Ishikawa (cell line): ENCODE measurements around the gene WDR6.

Experiments used
- CEBPB ChIP-seq: IDR thresholded peaks from 2 replicates; pipeline ENCODE4 v1.6.1; 2012
- CREB1 ChIP-seq: IDR thresholded peaks from 2 replicates; pipeline ENCODE4 v1.6.1; 2012; ENCODE audit warnings: low read depth
- EGR1 ChIP-seq: IDR thresholded peaks from 2 replicates; pipeline ENCODE4 v1.6.1; 2012
- EP300 ChIP-seq: IDR thresholded peaks from 2 replicates; pipeline ENCODE4 v1.6.1; 2012; ENCODE audit warnings: borderline replicate concordance
- FOXM1 ChIP-seq: IDR thresholded peaks from 2 replicates; pipeline ENCODE4 v1.6.1; 2012; ENCODE audit warnings: low read depth, borderline replicate concordance
- MAX ChIP-seq: IDR thresholded peaks from 2 replicates; pipeline ENCODE4 v1.6.1; 2012
- NFIC ChIP-seq: IDR thresholded peaks from 2 replicates; pipeline ENCODE4 v1.6.1; 2012
- RAD21 ChIP-seq: IDR thresholded peaks from 2 replicates; pipeline ENCODE4 v1.6.1; 2012; ENCODE audit warnings: low read depth
- REST ChIP-seq: IDR thresholded peaks from 2 replicates; pipeline ENCODE4 v1.6.1; 2012; ENCODE audit warnings: low read depth, mild to moderate bottlenecking
- TAF1 ChIP-seq: IDR thresholded peaks from 2 replicates; pipeline ENCODE4 v1.6.1; 2012; ENCODE audit warnings: low read depth, mild to moderate bottlenecking
- TCF12 ChIP-seq: IDR thresholded peaks from 2 replicates; pipeline ENCODE4 v1.6.1; 2012; ENCODE audit warnings: low read depth
- TEAD4 ChIP-seq: IDR thresholded peaks from 2 replicates; pipeline ENCODE4 v1.6.1; 2012
- USF1 ChIP-seq: IDR thresholded peaks from 2 replicates; pipeline ENCODE4 v1.6.1; 2012
- YY1 ChIP-seq: IDR thresholded peaks from 2 replicates; pipeline ENCODE4 v1.6.1; 2012; ENCODE audit warnings: low read depth
- ZBTB7A ChIP-seq: IDR thresholded peaks from 2 replicates; pipeline ENCODE4 v1.6.1; 2012; ENCODE audit warnings: low read depth

Gene WDR6

GRCh38 chr3:49007068-49007770 lies at the start of gene WDR6:
TSS of gene WDR6 (plus strand) at chr3:49007391. CDS start at chr3:49007432, 41 bp downstream.
- 0 out of 2 replicates have a peak, but pooled peaks have one; percentile 11 for TF ChIP-seq RAD21
- TF ChIP-seq TAF1, result peak; percentile 88
- 0 out of 2 replicates have a peak, but pooled peaks have one; percentile 46 for TF ChIP-seq FOXM1
- TF ChIP-seq ZBTB7A, result peak; percentile 81; the same call in 1 of the 2 replicates
- TF ChIP-seq CEBPB, result 0 out of 2 replicates have a peak, but pooled peaks have one; percentile 1
- TF ChIP-seq MAX, result peak; percentile 97
- TF ChIP-seq USF1, result peak; percentile 99
- TF ChIP-seq NFIC, result peak; percentile 34; the same call in 1 of the 2 replicates
- TF ChIP-seq TCF12, result peak; percentile 67
- 0 out of 2 replicates have a peak, but pooled peaks have one; percentile 5 for TF ChIP-seq TEAD4
- no peak for TF ChIP-seq REST
- peak; percentile 69 for TF ChIP-seq CREB1
- peak; percentile 84 for TF ChIP-seq YY1
- TF ChIP-seq EP300, result peak; percentile 34; the same call in 1 of the 2 replicates
- peak; percentile 86 for TF ChIP-seq EGR1

- TF ChIP-seq NFIC (no peak), EGR1 (no peak), YY1 (no peak), TCF12 (no peak), CREB1 (no peak), USF1 (no peak), FOXM1 (no peak), TAF1 (no peak), CEBPB (no peak), MAX (no peak), TEAD4 (no peak)
Measured at GRCh38 chr3:48960841-48961413, 46.3 kb upstream of the WDR6 start.

- TF ChIP-seq CREB1 (no peak), RAD21 (no peak), CEBPB (no peak), EP300 (no peak), NFIC (no peak)
Measured at GRCh38 chr3:48962340-48962739, 44.9 kb upstream of the WDR6 start.

GRCh38 chr3:48962939-48963338 lies 44.3 kb upstream of the WDR6 start:
- TF ChIP-seq FOXM1 (no peak), EGR1 (no peak), RAD21 (no peak), USF1 (no peak), EP300 (no peak), MAX (no peak), TCF12 (no peak), NFIC (no peak), CEBPB (no peak), REST (no peak), YY1 (no peak), CREB1 (no peak), TEAD4 (no peak), ZBTB7A (no peak), TAF1 (no peak)
